ENCODE measurements around the gene SMAD9.

DNA sequence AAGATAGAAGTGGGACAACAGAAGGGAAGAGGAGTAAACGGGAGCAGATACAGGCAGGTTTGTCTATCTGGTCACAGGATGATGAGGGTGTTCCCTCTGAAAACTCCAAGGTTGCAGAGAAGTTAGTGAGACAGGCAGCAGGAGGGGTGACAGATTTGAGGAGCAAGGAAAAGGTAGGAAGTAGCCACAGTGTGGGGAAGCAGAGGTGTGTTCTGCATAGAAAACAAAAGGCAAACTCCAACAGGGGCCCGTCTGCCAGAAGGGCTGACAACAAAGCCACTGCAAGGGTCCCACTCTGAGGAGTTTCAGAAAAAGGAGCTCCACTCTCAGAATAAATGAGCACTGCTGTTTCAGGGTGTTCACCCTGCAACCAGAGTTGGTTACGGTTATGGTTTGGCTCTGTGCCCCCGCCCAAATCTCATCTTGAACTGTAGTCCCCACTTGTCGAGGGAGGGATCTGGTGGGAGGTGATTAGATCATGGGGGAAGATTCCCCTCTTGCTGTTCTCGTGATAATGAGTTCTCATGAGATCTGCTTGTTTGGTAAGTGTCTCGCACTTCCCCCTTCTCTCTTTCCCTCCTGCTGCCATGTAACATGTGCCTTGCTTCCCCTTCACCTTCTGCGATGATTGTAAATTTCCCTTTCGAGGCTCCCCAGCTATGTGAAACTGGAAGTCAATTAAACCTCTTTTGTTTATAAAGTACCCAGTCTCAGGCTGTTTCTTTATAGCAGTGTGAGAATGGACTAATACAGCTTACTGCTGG lies 32.1 kb downstream of the SMAD9 start:
- TF ChIP-seq EZH2 (IDR thresholded peaks at IDR 0.05; ENCODE audit: insufficient read depth, poor library complexity, severe bottlenecking), result no peak
- no peak for TF ChIP-seq EZH2phosphoT487 (IDR thresholded peaks at IDR 0.05; ENCODE audit: insufficient read depth, low read depth)

All from GM23248 (cell line).